ENCODE results near the gene TDRKH.

DNA sequence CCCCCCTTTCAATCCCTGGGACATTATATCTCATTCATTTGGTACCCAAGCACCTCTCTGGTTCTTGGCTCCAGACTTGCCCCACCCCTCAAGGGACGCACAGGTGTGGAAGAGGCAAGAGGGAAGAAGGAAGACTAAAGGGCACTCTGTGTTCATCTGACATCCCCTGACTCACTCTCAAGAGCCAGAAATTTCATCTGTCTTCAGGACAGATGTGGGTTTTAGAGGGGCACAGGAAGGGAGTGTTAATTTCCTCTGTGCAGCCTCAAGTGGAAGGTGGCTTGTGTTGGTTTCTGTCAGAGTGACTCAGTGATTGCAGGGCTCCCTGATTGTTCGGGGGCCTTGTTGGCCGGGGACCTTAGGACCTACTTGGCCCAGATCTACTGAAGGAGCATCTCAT is 46.9 kb upstream of the TDRKH start:
- TF ChIP-seq FOXA1 (IDR thresholded peaks at IDR 0.05) (no peak), CTCF (IDR thresholded peaks at IDR 0.05; ENCODE audit: low read depth, low read length, missing input control) (no peak)
